Activated T-helper 1 cell treated with anti-CD3 and anti-CD28 coated beads, Interleukin-12 subunit alpha, Interleukin-12 subunit beta, Interleukin-2, Interleukin-4 antibody, amounts not matched to agents 30 ng/mL and 10 ng/mL and 1 ng/mL, durations not matched to agents 14 hours and 24 hours and 36 hours (primary cell): Measurements from ENCODE around the gene TMEM123. TPM values are rescaled to one million over a fixed set of nuclear protein-coding genes. Genes with fewer than 3 reads are reported as not detected.
A peak's percentile ranks its signal among the peaks of the same experiment; 100 is the strongest.

Experiments
- DNase-seq: peaks from one replicate; pipeline ENCODE4 v3.0.0; 2021; ENCODE audit warnings: low spot score
- H3K27ac Mint-ChIP-seq: one replicate; pipeline ENCODE4 v1.8.0; 2021; ENCODE audit warnings: mild to moderate bottlenecking, mixed read lengths
- H3K27me3 Mint-ChIP-seq: one replicate; pipeline ENCODE4 v1.8.0; 2022; ENCODE audit warnings: mild to moderate bottlenecking, moderate library complexity, mixed read lengths; ENCODE audit not compliant: insufficient read depth
- H3K36me3 Mint-ChIP-seq: one replicate; pipeline ENCODE4 v1.8.0; 2021; ENCODE audit warnings: low read depth, mixed read lengths
- H3K4me1 Mint-ChIP-seq: one replicate; pipeline ENCODE4 v1.8.0; 2021; ENCODE audit warnings: low read depth, mixed read lengths
- H3K4me3 Mint-ChIP-seq: one replicate; pipeline ENCODE4 v1.8.0; 2021; ENCODE audit warnings: mild to moderate bottlenecking, moderate library complexity, mixed read lengths
- H3K9me3 Mint-ChIP-seq: one replicate; pipeline ENCODE4 v1.8.0; 2021; ENCODE audit warnings: mixed read lengths
- intact Hi-C: fragments of 100-400 bp; cut with micrococcal nuclease; formaldehyde crosslinking; loops from one replicate; pipeline ENCODE4 v1.15.1; 2024
- total RNA-seq: library from RNA; stranded (reverse); gene quantifications from 2 replicates; pipeline ENCODE4 v1.2.3, GENCODE V29; 2022

TMEM123 gene
- total RNA-seq, 1 donor from 2014 or later = 231 TPM

DNA sequence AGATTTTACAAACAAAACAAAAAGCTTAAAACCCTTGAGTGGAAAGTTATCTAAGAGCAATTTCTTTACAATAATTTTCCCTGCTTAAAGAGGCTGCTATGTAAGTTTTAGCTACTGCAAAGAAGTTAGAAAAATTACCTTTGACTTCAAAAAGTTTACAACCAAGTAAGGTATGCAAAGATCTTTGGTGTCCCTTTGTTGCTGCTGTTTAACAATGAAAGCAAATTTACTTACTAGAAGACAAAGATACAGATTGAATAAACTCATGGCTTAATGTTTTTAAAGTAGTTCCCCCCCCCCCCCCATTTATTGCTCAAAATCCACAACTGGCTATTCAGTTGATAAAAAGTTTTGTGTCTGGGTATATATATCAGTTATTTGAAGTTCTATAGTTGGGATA is 26.0 kb downstream of the TMEM123 start:
- Mint-ChIP-seq H3K27me3 (no peaks in the 10 kb centered on the region), H3K4me1 (peaks cover 82% of the 10 kb centered on the region), H3K9me3 (peaks cover 2% of the 10 kb centered on the region), H3K27ac (no peak overlapping the region), H3K4me3 (no peak overlapping the region), H3K36me3 (peaks cover 35% of the 10 kb centered on the region)
- DNase-seq = no peak
- intact Hi-C loops = no loop called here

DNA sequence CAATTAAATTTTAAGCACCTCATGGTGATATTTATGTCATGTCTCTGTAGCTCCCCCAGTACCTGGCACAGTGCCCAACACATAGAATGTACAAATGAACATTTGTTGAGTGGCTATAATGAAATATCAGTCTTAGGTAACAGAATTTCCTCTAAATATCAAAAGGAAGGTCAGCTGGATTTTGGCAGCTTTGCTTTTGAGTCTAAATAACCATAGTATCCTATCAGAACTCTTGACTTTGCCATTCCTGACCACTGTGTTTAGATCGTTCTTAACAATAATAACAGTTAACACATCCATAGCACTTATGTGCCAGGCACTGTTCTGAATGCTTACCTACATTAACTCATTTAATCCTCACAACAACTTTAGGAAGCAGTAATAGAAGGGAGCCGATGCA is 26.6 kb downstream of the TMEM123 start:
- DNase-seq = no peak
- no peaks in the 10 kb centered on the region for H3K9me3 Mint-ChIP-seq
- H3K27me3 Mint-ChIP-seq = no peaks in the 10 kb centered on the region
- peaks cover 82% of the 10 kb centered on the region for H3K4me1 Mint-ChIP-seq
- peak overlapping the region; percentile 0 for H3K27ac Mint-ChIP-seq
- intact Hi-C loops = no loop called here
- peaks cover 34% of the 10 kb centered on the region for H3K36me3 Mint-ChIP-seq
- H3K4me3 Mint-ChIP-seq = no peak overlapping the region

DNA sequence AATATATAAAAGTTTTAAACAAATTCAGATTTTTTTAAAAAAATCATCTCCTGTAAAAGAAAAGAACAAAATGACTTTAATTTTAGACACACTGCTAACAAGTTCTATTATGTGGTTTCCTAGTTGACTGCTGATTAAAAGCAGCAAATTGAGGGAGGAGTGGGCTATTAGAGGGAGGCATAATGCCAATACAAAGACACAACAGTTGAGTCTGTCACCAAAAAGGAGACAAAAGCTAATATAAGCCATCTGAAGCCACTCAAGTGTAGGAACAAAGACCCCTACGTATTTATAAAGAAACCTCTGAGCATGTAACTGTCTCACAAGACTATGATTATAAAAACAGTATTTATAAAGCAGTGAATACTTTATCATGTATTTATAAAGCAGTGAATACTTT is 28.6 kb downstream of the TMEM123 start:
- Mint-ChIP-seq H3K27me3 (no peaks in the 10 kb centered on the region), H3K9me3 (no peaks in the 10 kb centered on the region), H3K4me1 (peaks cover 76% of the 10 kb centered on the region), H3K27ac (no peak overlapping the region), H3K36me3 (peaks cover 22% of the 10 kb centered on the region), H3K4me3 (no peak overlapping the region)
- intact Hi-C loops = no loop called here
- no peak for DNase-seq

DNA sequence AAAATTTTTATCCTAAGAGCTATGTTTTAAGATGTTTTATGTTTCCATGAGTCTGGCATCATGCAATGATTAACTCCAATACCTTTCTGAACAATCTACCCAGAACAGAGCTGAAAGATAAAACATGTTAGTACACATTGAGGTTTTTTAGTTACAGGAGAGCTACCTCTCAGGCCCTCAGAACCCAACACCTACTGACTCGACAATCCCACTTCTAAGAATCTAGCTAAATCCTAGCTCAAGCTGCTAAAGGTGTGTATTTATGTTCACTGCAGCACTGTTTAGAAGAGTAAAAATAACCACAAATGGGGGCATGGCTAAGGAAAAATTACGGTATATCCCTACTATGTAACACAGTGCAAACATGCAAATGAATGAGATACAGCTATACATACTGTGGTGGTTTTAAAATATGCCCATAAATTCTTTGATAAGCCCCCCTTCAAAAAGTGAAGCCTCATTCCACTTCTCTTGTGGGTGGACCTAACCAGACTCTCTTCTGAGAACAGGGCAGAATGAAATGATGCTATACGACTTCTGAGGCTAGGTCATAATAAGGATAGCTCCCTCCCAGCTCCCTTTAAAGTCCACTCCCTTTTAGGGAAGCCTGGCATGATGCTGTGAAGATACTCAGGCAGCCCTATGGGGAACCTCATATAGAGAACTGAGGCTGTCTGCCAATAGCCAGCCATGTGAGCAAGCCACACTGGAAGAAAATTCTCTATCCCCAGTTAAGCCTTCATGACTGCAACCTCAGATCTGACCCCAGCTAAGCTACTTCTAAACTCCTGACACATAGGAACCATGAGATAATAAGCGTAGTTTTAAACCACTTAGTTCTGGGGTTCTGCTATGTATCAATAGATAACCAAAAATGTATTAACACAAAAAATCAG is 29.5 kb downstream of the TMEM123 start:
- Mint-ChIP-seq H3K36me3 (peaks cover 23% of the 10 kb centered on the region), H3K27ac (peak overlapping the region; percentile 23), H3K27me3 (no peaks in the 10 kb centered on the region), H3K9me3 (peaks cover 8% of the 10 kb centered on the region), H3K4me1 (peaks cover 82% of the 10 kb centered on the region), H3K4me3 (no peak overlapping the region)
- intact Hi-C loops = no loop called here
- no peak for DNase-seq

DNA sequence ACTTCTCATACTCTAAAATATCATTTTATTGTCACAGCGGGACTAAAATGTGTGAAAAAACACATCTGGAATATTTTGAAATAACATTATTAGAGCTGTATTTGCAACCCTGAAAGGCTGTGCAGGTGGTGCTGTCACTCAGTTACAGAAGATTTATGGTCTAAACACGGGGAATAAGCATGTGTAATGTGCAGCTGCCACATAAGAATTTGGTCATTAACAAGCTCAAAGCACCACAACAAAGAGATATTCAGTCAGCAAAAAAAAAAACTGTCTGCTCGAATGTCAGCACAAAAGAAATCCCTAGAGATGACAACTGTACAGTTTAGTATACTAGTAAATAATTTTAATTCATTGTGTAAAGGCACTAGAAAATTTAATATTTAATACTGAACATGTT is 31.3 kb downstream of the TMEM123 start:
- H3K27ac Mint-ChIP-seq = no peak overlapping the region
- H3K9me3 Mint-ChIP-seq = peaks cover 17% of the 10 kb centered on the region
- no peak overlapping the region for H3K4me3 Mint-ChIP-seq
- H3K36me3 Mint-ChIP-seq = peaks cover 32% of the 10 kb centered on the region
- H3K4me1 Mint-ChIP-seq = peaks cover 91% of the 10 kb centered on the region
- intact Hi-C loops = no loop called here
- no peak for DNase-seq
- H3K27me3 Mint-ChIP-seq = no peaks in the 10 kb centered on the region

DNA sequence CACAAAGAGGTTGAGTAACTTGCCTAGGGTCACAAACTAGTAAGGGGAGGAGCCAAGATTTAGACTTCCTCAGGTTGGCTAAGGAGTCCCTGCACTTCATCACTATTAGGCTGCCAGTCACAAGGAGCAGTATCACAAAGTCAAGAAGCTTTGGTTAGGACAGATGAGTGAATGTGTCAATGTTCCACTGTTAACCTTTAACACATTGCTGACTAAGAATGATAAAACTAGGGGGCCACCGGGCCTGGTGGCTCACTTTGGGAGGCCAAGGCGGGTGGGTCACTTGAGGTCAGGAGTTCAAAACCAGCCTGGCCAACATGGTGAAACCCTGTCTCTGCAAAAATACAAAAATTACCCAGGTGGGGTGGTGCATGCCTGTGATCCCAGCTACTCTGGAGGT is 32.0 kb downstream of the TMEM123 start:
- DNase-seq = no peak
- Mint-ChIP-seq H3K4me1 (peaks cover 91% of the 10 kb centered on the region), H3K9me3 (peaks cover 17% of the 10 kb centered on the region), H3K36me3 (peaks cover 34% of the 10 kb centered on the region), H3K4me3 (no peak overlapping the region), H3K27me3 (no peaks in the 10 kb centered on the region), H3K27ac (no peak overlapping the region)
- intact Hi-C loops = no loop called here

DNA sequence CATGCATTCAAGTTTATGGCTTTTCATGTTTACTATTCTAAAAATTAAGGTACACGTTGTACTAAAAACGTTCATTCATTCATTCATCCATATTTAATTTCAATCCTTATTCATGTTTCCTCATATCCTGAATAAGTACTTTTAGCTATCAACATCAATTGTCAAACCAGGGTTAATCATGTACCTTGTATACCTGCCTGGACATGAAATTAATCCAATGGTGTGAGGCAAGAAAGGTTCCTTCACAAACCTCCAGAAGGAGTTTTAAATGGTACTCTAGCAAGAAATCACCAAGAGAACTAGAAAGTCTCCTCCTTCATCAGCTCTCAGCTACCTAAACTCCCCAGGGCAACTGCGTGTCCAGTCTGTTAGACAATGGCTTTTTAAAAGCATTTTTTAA is 33.4 kb downstream of the TMEM123 start:
- Mint-ChIP-seq H3K4me1 (peaks cover 93% of the 10 kb centered on the region), H3K27me3 (no peaks in the 10 kb centered on the region), H3K9me3 (peaks cover 17% of the 10 kb centered on the region), H3K4me3 (no peak overlapping the region), H3K36me3 (peaks cover 40% of the 10 kb centered on the region), H3K27ac (no peak overlapping the region)
- intact Hi-C loops = no loop called here
- DNase-seq = no peak

DNA sequence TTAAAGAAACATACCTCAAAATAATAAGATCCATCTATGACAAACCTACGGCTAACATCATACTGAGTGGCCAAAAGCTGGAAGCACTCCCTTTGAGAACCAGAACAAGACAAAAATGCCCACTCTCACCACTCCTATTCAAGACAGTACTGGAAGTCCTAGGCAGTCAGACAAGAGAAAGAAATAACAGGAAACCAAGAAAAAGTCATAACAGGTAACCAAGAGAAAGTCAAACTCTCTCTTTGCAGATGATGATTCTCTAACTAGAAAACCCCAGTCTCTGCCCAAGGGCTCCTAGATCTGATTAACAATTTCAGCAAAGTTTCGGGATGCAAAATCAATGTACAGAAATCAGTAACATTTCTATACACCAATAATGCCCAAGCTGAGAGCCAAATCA is 35.6 kb downstream of the TMEM123 start:
- intact Hi-C loops = loop anchor here (1.0 to 2.0 kb wide), 7 partner anchors 13 to 182 kb away; partner anchors contain the start of gene BIRC2
- peaks cover 44% of the 10 kb centered on the region for H3K36me3 Mint-ChIP-seq
- DNase-seq = no peak

DNA sequence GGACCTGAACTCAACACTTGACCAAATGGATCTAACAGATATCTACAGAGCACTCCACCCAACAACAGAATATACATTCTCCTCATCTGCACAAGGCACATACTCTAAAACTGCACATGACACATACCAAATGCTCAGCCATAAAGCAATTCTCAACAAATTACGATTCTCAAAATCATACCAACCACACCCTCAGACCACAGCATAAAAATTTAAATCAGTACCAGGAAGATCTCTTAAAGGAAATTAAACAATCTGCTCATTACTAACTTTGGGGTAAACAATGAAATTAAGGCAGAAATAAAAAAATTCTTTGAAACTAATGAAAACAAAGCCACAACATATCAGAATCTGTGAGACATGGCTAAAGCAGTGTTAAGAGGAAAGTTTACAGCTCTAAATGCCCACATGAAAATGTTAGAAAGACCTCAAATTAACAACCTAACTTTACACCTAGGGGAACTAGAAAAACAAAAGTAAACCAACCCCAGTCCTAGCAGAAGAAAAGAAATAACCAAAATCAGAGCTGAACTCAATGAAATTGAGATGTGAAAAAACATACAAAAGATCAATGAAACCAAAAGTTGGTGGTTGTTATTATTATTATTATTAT is 37.2 kb downstream of the TMEM123 start:
- Mint-ChIP-seq H3K9me3 (peaks cover 17% of the 10 kb centered on the region), H3K4me1 (peaks cover 80% of the 10 kb centered on the region)

More for the DNA sequence above, 35.6 kb downstream of the TMEM123 start:
- Mint-ChIP-seq H3K27me3 (no peaks in the 10 kb centered on the region), H3K27ac (peak overlapping the region; percentile 67), H3K4me1 (peaks cover 84% of the 10 kb centered on the region), H3K4me3 (peak overlapping the region; percentile 26), H3K9me3 (peaks cover 17% of the 10 kb centered on the region)

DNA sequence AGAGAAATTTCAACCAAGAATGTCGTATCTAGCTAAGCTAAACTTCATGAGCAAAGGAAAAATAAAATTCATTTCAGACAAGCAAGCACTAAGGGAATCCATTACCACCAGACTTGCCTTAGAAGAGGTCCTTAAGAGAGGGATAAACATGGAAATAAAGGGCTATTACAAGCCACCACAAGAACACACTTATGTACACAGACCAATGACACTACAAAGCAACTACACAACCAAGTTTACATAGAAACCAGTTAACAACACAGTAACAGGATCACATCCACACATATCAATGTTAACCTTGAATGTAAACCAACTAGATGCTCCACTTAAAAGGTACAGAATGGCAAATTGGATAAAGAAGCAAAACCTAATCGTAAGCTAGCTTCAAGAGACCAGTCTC is 38.0 kb downstream of the TMEM123 start:
- Mint-ChIP-seq H3K9me3 (peaks cover 17% of the 10 kb centered on the region), H3K4me1 (peaks cover 77% of the 10 kb centered on the region), H3K4me3 (no peak overlapping the region), H3K27me3 (no peaks in the 10 kb centered on the region), H3K36me3 (peaks cover 40% of the 10 kb centered on the region), H3K27ac (no peak overlapping the region)
- intact Hi-C loops = no loop called here
- DNase-seq = no peak

More for the DNA sequence above, 37.2 kb downstream of the TMEM123 start:
- intact Hi-C loops = no loop called here
- Mint-ChIP-seq H3K36me3 (peaks cover 45% of the 10 kb centered on the region), H3K27ac (peak overlapping the region; percentile 40), H3K27me3 (no peaks in the 10 kb centered on the region), H3K4me3 (peak overlapping the region; percentile 9)
- DNase-seq = no peak

DNA sequence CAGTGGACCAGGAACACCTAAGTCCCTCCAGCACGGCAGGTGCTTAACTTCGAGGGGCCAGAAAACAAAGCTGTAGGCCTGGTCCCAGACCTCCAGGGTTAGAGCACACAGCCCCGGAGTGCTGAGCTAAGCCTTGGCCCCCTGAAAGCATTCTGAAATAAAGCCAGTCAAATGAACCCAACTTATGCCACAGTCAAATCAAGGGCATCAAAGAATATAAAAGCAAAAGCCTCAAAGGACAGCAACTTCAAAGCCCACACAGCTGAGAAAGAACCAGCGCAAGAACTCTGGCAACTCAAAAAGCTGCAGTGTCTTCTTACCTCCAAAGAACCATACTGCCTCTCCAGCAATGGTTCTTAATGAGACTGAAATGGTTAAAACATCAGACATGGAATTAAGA is 39.1 kb downstream of the TMEM123 start:
- H3K9me3 Mint-ChIP-seq = peaks cover 13% of the 10 kb centered on the region
- DNase-seq = no peak
- no peak overlapping the region for H3K27ac Mint-ChIP-seq
- H3K27me3 Mint-ChIP-seq = no peaks in the 10 kb centered on the region
- peaks cover 42% of the 10 kb centered on the region for H3K36me3 Mint-ChIP-seq
- H3K4me1 Mint-ChIP-seq = peaks cover 74% of the 10 kb centered on the region
- intact Hi-C loops = no loop called here
- H3K4me3 Mint-ChIP-seq = no peak overlapping the region

DNA sequence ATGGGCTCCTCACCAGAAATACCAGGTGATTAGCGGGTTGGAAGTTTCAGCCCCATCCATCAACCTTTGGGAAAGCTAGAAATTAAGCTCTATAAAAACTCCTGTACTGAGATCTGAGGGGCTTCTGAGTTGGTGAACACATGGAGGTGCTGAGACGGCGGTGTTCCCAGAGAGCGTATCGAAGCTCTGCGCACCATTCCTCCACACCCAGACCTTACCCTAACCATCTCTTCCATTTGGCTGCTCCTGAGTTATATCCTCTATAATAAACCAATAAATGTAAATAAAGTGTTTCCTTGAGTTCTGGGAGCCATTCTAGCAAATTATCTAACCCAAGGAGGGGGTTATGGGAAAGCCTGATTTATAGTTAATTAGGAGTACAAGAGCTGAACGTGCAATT is 41.4 kb downstream of the TMEM123 start:
- Mint-ChIP-seq H3K27me3 (no peaks in the 10 kb centered on the region), H3K9me3 (no peaks in the 10 kb centered on the region), H3K36me3 (peaks cover 32% of the 10 kb centered on the region), H3K27ac (no peak overlapping the region), H3K4me1 (peaks cover 70% of the 10 kb centered on the region), H3K4me3 (no peak overlapping the region)
- no peak for DNase-seq
- intact Hi-C loops = no loop called here

DNA sequence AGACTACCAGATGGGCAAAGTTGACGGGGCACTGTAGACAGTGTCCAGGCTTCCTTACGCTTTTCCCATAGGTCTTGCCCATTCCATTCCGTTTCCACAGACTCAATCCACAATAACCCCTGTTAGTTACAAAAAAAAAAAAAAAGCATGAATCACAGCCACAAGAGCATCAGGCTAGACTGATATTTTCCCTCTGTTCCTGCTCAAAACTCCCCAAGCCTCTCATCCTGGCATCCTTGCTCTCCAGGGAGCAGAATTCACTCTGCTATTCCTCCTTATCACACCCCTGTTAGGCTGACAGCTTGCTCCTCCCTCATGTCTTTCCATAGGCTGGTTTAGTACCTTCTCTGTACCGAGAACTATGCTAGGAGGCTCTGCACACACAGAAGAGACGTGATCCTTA is 42.2 kb downstream of the TMEM123 start:
- Mint-ChIP-seq H3K27ac (no peak overlapping the region), H3K36me3 (peaks cover 30% of the 10 kb centered on the region), H3K9me3 (no peaks in the 10 kb centered on the region), H3K4me1 (peaks cover 70% of the 10 kb centered on the region), H3K27me3 (no peaks in the 10 kb centered on the region), H3K4me3 (no peak overlapping the region)
- DNase-seq = no peak
- intact Hi-C loops = no loop called here
